Fibroblast of skin of right biceps (primary cell): Measurements from ENCODE around the gene SDC1.

Experiments used
- DNase-seq: peaks from one replicate; pipeline ENCODE4 v3.0.0-alpha.2; 2013

SDC1 gene

GRCh38 chr2:20180676-20181648 lies 44.0 kb downstream of the SDC1 start:
- no peak for DNase-seq

- no peak for DNase-seq
Measured at GRCh38 chr2:20179755-20180594, 45.0 kb downstream of the SDC1 start.

- no peak for DNase-seq
Measured at GRCh38 chr2:20179466-20179754, 45.5 kb downstream of the SDC1 start.

GRCh38 chr2:20178666-20179465 lies 46.1 kb downstream of the SDC1 start:
- DNase-seq = no peak

GRCh38 chr2:20178249-20178607 lies 46.7 kb downstream of the SDC1 start:
- no peak for DNase-seq

GRCh38 chr2:20177556-20178248 lies 47.2 kb downstream of the SDC1 start:
- no peak for DNase-seq

- no peak for DNase-seq
Measured at GRCh38 chr2:20176760-20177159, 48.2 kb downstream of the SDC1 start.

GRCh38 chr2:20175931-20176330 lies 49.0 kb downstream of the SDC1 start:
- no peak for DNase-seq

GRCh38 chr2:20175267-20175666 lies 49.7 kb downstream of the SDC1 start:
- no peak for DNase-seq

- no peak for DNase-seq
Measured at GRCh38 chr2:20174410-20174809, 50.5 kb downstream of the SDC1 start.

- no peak for DNase-seq
Measured at GRCh38 chr2:20173496-20174402, 51.2 kb downstream of the SDC1 start.

- no peak for DNase-seq
Measured at GRCh38 chr2:20173064-20173463, 51.9 kb downstream of the SDC1 start.

- DNase-seq = no peak
Measured at GRCh38 chr2:20172273-20173055, 52.5 kb downstream of the SDC1 start.

- no peak for DNase-seq
Measured at GRCh38 chr2:20171445-20171977, 53.4 kb downstream of the SDC1 start.

GRCh38 chr2:20170704-20171250 lies 54.2 kb downstream of the SDC1 start:
- DNase-seq = no peak

GRCh38 chr2:20169796-20170703 lies 54.9 kb downstream of the SDC1 start:
- DNase-seq = no peak

GRCh38 chr2:20168727-20169696 lies 55.9 kb downstream of the SDC1 start:
- no peak for DNase-seq
